Adipose tissue (tissue), 3 donors: ENCODE measurements around the gene DOP1B. TPM values are rescaled to one million over a fixed set of nuclear protein-coding genes. Genes with fewer than 3 reads are reported as not detected.
"Not testable (repeated sequence)": the region's sequence is repeated elsewhere in the genome, so short reads cannot be mapped to it uniquely, and the experiment has no call there.

Experiments
- H3K27ac ChIP-seq: one replicate; pipeline ENCODE4 v1.5.1; 2013; ENCODE audit warnings: low read depth, low read length
- WGBS, 3 donors: extraction: QIAGEN DNeasy Blood & Tissue Kit; methylation state at CpG; one replicate each; pipeline ENCODE4 v1.1.7; 2013; 5-methylcytosine and 5-hydroxymethylcytosine counted together
- polyA plus RNA-seq, 3 donors: library from polyadenylated mRNA; stranded (reverse); fragments of 200-250 nt; gene quantifications; one replicate each; pipeline ENCODE4 v1.2.3, GENCODE V29; 2013
- donor health status: healthy with polysubstance abuse.
- donor health status: Bipolar disorder and iron deficiency.
- donor health status: healthy.

DOP1B gene
- polyA plus RNA-seq, 3 donors, result 1.7 to 4.4 (median 2.0) TPM

- 16 to 33% (median 23%) methylated on average over 9 of the region's 18 CpGs for WGBS, 3 donors
- H3K27ac ChIP-seq, result not testable (repeated sequence)
Observed at GRCh38 chr21:36130414-36130762, 26.2 kb upstream of the DOP1B start.

- 87 to 91% (median 90%) methylated on average over 5 of the region's 5 CpGs for WGBS, 3 donors
- not testable (repeated sequence) for H3K27ac ChIP-seq
Observed at GRCh38 chr21:36130839-36131238, 25.8 kb upstream of the DOP1B start.

DNA sequence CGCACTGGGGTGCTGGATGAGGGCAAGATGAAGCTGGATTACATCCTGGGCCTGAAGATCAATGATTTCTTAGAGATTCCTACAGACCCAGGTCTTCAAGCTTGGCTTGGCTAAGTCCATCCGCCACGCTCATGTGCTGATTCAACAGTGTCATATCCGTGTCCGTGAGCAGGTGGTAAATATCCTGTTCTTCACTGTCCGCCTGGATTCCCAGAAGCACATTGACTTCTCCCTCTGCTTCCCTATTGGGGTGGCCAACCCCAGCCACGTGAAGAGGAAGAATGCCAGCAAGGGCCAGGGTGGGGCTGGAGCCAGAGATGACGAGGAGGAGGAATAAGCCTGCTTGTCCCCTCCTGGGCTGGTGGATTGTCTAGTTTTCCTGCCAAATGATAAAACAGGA lies 23.9 kb upstream of the DOP1B start:
- 82 to 94% (median 82%) methylated on average over 8 of the region's 8 CpGs for WGBS, 3 donors
- H3K27ac ChIP-seq, result no peak overlapping the region

GRCh38 chr21:36134803-36135390 lies 21.7 kb upstream of the DOP1B start, which contains the start of gene CBR3:
Gene CBR3 (plus strand): TSS chr21:36135079. CDS start chr21:36135193, 114 bp downstream.
- WGBS, 3 donors, result 0 to 1% (median 0%) methylated on average over 47 to 53 of the region's 53 CpGs

GRCh38 chr21:36135391-36136102 lies 21.1 kb upstream of the DOP1B start:
- H3K27ac ChIP-seq, result peak overlapping the region; percentile 19
- WGBS, 3 donors, result 0 to 1% (median 0%) methylated on average over 59 to 60 of the region's 60 CpGs

More at GRCh38 chr21:36134803-36135390, 21.7 kb upstream of the DOP1B start, which contains the start of gene CBR3:
- peak within 1 kb of the TSS; percentile 19 for H3K27ac ChIP-seq

GRCh38 chr21:36139791-36140190 lies 16.8 kb upstream of the DOP1B start:
- WGBS, 3 donors, result 92 to 96% (median 94%) methylated on average over 13 of the region's 13 CpGs
- H3K27ac ChIP-seq, result not testable (repeated sequence)

DNA sequence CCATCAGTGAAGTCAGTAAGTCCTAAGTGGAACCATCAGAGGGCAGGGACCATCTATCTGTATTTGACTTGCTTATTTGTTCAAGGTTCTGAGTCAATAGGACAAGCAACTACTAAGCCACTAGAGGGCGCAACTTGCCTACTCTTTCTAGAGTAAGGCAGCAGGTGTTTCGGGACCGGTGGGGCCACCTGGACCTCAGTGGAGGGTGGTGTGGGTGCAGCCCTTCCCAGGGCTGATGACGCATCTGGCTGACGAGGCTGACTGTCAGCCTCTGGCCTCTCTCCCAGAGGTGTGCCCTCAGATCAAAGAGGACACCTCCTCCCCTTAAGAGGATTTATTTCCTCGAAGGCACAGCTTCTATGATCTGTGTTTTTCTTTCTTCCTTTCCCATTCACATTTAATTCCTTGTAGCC lies 15.1 kb upstream of the DOP1B start:
- WGBS, 3 donors, result 9 to 22% (median 21%) methylated on average over 6 of the region's 6 CpGs
- no peak overlapping the region for H3K27ac ChIP-seq

- not testable (repeated sequence) for H3K27ac ChIP-seq
- 82 to 86% (median 84%) methylated on average over 4 to 5 of the region's 6 CpGs for WGBS, 3 donors
Observed at GRCh38 chr21:36144233-36144632, 12.4 kb upstream of the DOP1B start.

GRCh38 chr21:36145259-36145658 lies 11.4 kb upstream of the DOP1B start:
- 58 to 77% (median 61%) methylated on average over 3 of the region's 3 CpGs for WGBS, 3 donors
- H3K27ac ChIP-seq, result no peak overlapping the region

GRCh38 chr21:36147911-36148310 lies 8.7 kb upstream of the DOP1B start:
- no peak overlapping the region for H3K27ac ChIP-seq
- 90 to 94% (median 93%) methylated on average over 5 of the region's 5 CpGs for WGBS, 3 donors

- H3K27ac ChIP-seq, result no peak overlapping the region
- 96 to 98% (median 96%) methylated on average over 3 of the region's 3 CpGs for WGBS, 3 donors
Observed at GRCh38 chr21:36148886-36149285, 7.7 kb upstream of the DOP1B start.

DNA sequence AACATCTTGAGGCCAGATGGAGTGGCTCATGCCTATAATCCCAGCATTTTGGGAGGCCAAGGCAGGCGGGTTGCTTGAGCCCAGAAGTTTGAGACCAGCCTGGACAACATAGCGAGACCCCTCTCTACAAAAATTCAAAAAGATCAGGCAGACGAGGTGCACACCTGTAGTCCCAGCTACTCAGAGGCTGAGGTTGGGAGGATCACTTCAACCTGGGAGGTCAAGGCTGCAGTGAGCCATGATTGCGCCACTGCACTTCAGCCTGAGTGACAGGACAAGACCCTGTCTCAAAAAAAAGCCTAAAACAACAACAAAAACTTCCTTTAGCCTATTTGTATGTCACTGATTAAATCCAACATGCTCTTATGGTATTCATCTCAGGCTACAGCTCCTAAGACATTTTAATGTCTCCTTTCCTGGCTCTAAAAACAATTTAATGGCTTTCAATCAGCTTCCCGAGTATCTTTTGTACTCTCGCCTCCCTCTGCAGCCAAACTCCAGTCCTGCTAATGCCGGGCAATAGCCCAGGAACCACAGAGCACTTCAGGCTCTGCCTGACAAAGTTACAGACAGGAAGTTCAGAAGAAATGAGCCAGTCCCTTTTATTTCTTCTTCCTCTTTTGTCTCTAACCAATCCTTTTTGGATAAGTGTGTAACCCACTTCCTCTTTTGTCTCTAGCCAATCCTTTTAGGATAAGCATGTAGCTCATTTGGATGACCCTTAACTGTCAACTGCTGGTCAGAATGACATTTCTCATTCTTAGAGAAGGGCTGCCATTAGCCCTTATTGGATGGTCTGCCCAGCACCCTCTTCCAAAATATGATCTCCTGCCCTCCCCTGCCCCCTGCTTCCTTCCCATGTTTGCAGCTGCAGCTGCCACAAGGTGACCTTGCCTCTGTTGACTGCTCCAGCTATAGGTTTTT lies 6.6 kb upstream of the DOP1B start:
- WGBS, 3 donors, result 51 to 80% (median 54%) methylated on average over 7 of the region's 7 CpGs
- no peak overlapping the region for H3K27ac ChIP-seq

DNA sequence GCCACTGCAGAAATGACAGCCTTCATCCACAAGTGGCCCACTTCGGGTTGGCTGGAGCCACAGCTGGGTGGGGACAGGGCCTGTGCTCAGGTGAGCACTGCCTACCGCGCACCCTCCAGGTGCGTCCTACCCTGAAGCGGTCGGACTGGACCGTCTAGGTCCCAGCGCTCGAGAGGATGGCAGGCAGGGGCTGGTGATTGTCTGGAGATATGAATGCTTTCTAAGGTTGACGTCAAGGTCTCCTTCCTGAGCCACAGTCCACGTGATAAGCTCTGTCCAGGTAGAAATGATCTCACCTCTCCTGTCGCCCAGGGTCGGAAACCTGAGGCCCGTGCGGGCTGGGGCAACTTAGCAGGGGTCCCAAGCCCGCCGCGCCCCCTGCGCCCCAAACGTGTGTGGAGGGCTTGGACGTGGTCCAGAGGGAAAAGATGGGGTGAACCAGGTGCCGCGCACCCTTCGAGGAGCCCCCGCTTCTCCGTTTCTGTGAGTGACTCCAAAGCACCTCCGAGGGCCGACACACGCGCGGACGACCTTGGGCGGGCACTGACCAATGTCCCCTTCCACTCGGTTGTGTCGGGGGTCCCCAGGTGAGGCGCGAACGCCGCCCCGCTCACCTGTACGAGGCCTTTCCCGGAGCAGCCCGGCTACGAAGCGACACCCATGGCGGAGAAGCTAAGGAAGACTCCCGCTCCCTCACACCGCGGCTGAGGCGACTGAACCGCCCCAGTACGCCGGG lies 853 bp upstream of the DOP1B start:
- no peak overlapping the region for H3K27ac ChIP-seq
- whole genome bisulfite sequencing, 3 donors, result 2 to 10% (median 8%) methylated on average over 47 to 53 of the region's 53 CpGs

DNA sequence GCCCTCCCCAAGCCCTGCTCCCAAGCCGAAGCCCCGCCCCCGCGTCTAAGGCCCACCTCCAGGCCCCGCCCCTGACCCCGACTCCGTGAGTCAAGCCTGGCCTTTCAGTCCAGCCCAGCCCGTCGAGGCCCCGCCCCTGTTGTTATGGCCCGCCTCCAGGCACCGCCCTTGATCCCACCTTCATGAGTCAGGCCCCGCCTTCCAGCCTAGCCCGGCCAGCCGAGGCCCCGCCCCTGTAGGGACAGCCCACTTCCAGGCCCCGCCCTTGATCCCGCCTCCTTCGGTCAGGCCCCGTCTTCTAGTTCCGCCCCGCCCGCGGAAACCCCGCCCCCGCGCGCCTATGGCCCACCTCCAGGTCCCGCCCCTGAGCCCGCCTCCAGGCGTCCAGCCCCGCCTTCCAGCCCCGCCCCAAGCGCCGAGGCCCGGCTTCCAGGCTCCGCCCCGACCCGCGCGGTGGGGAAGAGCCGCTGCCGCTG lies 247 bp upstream of the DOP1B start:
- 0 to 1% (median 1%) methylated on average over 28 to 43 of the region's 43 CpGs for WGBS, 3 donors

DNA sequence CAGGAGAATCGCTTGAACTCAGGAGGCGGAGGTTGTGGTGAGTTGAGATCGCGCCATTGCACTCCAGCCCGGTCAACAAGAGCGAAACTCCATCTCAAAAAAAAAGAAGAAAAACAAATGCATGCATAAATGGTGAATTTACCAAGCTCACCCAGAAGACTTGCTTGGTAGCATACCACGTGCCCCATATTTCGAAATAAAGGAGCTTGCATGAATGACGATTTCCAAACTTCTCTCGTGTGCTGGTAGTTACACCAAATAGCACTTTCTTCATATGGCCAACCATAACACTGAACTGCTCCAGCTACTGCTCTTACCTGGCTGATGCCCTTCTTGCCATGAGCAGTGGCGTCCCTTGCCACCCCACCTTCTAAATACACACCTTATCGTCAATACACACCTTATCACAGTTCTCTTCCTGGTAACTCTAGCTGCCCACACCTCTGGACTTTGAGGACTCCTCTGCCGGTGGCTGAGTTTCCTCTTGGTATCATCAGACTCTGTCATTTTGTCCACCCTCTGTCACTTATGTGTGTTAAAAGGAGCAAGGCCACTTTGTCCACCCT lies 2.8 kb downstream of the DOP1B start:
- WGBS, 3 donors, result 52 to 87% (median 61%) methylated on average over 12 to 13 of the region's 13 CpGs
- H3K27ac ChIP-seq, result no peak overlapping the region

More for the DNA sequence above, 247 bp upstream of the DOP1B start:
- H3K27ac ChIP-seq, result peak overlapping the region; percentile 11

GRCh38 chr21:36160850-36161178 lies 4.2 kb downstream of the DOP1B start:
- WGBS, 3 donors, result 93 to 97% (median 97%) methylated on average over 2 of the region's 2 CpGs
- H3K27ac ChIP-seq, result no peak overlapping the region

GRCh38 chr21:36162631-36163030 lies 6.0 kb downstream of the DOP1B start:
- no peak overlapping the region for H3K27ac ChIP-seq
- 91 to 97% (median 94%) methylated on average over 5 of the region's 5 CpGs for WGBS, 3 donors
